SK-N-DZ (cell line): Measurements from ENCODE around the gene FRMD4B.

ENCODE experiments used
- DNase-seq: peaks from one replicate; pipeline ENCODE4 v3.0.0-alpha.2; 2015; ENCODE audit warnings: low spot score

Gene FRMD4B

DNA sequence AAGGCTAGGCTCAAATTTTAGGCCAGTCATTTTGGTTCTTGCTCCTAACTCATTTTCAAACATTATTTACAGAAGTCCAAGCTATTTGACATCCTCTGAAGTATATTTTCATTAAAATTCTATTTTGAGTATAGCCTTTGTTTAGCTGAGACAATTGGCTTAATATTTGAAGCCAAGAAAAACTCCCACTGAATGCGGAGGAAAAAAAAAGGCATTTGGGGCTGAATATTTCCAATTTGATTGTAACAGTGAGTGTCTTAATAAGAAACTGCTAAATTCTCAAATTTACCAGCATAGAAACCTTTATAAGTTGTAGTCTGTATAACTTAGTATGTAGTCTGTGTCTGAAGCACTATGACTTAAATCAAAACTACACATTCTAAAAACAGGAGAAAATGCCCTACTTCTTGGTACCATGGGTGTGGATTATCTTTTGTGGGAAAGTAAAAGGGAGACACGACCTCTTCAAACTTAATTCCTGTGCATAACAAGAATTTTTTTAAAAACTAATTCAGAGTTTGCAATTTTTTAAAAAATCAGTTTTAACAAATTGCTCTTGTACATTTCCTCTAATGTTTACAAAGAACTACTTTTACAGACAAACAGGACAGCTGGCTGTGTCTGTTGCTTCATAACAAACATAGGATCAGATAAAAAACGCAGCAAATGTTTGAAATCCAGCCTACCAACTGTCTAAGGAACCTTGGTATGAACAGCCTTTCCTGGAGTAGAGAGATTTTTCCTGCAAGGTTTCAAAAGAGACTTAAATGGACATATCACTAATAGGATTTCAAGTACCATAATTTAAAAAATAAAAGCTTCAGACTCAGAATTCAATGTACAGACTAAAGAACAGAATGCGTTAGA, 210.8 kb downstream of the FRMD4B start:
- no peak for DNase-seq

DNA sequence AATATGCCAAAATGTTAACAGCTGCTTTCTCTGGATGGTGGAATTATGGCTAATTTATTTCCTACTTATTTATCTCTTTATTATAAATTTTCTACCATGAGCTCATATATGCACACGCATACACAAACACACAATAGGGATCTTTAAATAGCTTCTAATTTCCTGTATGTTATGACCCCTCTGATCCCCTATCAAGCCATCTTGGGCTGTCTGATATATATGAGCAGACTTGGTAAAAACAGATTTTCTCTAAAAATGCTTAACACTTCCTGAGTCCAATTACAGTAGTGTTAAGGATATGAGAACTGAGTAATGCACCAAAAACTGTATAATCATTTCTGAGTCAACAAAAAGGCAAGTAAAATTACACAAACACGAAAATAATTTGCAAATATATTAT, 211.4 kb downstream of the FRMD4B start:
- no peak for DNase-seq

DNA sequence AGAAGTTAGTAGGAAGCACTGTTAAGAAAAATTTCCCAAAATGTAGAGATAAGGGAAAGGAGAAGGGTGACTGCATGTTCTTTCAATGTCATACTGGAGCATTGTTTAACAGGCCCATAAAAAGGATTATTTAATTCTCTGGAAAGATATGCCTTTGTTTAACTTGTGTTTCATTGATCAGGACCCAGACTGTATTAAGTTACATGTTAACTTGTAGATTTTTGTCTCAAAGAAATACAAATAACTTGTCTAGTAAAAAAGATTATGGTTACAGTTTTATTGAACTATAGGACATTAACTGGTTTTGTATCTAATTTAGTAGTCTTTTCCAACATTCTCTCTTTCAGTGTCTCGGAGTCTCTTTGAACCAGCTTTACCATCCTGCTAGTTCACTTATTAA, 213.8 kb downstream of the FRMD4B start:
- no peak for DNase-seq

DNA sequence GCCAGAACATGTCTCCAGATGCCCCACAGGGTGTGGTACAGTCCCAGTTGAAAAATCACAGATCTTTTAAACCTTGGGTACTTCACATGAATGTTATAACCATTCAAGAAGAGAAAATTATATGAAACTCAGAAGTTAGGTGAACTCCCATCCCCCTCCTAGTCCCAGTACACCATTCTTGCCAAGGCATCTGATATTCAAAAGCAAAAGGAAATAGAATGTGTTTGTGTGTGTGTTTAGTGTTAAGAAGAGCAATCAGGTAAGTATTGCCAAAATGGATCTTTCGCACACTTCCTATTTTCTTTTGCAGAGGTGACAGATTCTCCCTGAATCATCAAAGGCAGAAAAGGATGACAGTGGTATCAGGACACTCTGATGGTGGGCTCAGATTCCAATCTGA, 219.4 kb downstream of the FRMD4B start:
- no peak for DNase-seq

DNA sequence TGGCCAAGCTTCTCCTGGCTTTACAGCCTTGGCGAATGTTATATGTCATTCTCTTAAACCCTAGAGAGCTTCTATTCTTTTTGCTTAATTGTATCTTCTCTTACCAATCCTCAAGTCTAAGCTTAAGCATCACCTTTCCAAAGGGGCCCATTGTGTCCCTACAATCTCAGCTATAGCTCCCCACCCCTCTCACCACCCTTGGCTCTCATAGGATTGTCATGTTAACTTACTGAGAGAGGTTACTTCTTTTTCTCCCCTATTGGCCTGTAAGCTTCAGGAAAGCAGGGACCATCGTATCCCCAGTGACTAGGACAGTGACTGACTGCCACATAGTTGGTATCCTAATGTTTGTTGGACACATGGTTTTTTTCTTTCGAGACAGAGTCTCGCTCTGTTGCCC, 220.1 kb downstream of the FRMD4B start:
- DNase-seq, result no peak

DNA sequence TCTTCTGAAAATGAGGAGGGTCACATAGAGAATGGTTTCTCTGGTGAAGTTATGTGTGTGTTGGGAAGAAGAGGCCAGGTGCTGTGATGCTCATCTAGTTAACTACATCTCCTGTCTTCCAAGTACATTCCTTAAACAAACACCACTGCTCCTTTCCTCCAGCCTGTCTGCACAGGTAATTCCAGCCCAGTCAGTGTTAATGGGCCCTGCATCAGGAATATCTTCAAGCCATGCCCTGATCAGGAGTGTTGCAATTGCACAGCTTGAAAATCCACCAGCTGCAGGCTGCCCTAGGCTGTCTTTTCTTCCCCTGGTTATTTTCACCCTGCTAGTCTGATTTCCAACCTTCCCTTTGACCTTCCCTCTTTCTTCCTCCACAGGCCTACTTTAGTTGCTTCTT, 221.6 kb downstream of the FRMD4B start:
- no peak for DNase-seq

DNA sequence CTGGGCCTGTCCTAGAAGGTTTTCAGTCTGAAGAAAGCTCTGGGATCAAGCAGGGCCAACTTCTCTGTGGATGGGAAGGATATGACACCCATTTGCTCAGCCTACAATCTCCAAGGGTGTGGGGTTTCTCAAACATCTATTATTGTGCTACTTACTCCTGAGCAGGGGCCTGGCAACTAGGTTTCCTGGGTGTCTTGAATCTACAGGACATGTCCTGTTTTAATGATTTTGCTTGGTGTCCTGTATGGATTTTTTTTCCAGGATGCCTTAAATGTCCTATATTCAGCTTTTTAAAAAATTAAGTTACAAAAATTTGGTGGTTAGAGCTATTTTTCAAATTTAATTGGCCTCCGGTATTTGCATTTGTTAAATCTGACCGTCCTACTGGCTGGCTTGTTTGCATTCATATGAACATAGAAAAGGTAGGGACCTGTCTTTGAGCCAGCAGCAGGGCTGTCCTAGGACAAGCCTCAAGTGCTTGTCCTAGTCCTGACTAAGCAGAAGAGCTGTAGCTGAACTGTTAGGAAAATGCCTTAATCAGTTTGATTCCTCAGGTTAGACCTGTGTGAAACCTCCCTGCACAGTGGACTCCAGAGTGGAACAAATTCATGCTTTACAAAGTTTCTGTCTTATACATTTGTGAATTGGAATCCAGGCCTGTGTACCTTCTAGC, 223.4 kb downstream of the FRMD4B start:
- DNase-seq, result no peak

DNA sequence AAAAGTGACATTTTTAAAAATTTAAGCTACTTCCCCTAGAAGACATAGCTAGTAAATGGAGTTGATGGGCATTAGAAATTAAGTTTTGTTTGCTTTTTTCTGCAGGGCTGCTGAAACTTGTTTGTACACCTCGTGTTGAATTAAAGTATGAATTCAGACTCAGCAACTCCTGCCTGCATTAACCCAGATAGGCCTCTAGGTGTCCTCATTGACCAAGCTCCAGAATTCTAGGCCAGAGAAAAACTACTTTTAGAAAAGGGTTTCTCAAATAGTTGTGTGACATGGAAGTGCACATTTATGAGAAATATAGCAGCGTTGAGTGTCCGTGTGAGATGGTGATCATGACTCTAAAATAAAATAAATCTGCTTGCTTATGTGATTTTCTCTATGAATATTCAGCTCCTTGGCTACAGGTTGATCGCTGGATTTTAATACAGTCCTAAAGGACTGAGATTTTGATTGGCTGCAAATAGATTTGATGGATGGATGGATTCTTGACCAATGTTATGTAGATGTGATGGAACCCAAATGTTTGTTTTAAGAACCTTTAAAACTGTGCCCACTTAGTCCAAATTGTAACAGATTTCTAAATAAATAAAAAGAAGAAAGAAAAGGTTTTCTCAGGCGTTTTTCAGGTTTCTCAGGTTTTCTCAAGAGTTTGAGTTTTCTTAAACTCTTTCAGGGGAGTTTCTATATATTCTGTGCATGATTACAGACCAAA, 224.1 kb downstream of the FRMD4B start:
- peak; percentile 48 for DNase-seq

DNA sequence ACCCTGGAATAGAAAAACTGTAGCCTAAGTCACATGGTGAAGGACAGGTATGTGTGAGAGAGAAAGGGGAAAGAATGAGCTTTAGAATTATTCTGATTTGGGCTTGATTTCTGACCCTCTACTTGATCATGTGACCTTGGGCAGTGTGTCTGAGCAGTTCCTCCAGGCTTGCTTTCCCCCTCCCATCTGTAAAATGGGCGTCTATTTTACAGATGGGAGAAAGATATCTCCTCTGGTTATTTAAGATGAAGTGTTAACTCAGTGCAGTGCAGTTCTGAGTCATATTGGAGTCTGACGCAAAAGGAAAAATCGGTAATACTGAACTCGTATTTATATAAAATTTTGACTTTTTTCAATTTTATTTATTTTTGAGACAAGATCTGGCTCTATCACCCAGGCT, 225.4 kb downstream of the FRMD4B start:
- DNase-seq, result no peak

DNA sequence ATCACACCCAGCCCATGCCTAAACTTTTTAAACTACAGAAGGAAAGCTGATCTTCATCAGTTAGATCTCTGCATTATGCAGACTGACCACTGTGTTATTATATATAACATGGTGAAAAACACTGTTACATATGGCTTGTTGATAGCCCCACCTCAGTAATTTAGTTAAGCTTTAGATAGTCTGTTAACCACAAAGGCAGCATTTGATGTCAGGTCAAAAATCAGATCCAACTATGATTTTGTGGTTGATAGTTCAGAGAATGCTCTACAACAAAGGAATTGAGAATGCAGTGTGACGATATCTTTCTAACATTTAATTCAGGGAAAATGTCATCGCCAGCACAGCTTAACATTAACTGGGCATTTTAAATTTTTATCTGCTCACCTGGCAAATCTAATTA, 225.8 kb downstream of the FRMD4B start:
- DNase-seq, result no peak

DNA sequence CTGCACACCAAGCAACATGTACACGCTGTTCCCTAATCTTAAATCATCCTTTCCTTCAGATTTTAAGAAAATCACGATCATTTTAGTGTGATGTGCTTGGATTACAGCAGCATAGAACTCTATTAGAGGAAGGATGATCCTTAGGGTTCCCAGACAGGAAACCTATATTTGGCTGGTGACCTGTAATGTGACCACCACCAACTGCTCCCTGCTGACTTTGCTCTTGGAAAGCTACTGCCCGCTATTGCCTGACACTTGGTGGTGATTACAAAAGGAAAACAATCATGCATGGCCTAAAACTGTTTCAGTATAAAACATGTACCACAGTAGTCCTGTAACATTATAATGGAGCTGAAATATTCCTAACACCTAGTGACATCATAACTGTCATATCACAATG, 236.3 kb downstream of the FRMD4B start:
- DNase-seq, result no peak

DNA sequence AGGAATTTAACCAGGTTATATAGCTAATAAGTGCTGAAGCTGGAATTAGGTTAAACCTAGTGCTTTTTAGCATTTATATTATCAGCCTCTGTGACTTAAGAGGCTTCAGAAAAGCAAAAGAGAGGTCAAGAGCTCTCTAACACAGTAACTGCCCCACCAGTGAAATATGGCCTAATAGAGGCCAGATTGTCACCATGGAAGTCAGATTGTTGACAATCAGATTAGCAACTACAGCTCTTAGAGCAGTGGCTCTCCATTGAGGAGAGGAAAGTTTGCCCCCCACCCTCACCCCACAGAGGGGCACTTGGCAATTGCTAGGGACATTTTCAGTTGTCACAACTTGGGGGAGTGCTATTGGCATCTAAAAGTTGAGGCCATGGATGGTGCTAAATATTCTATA, 240.2 kb downstream of the FRMD4B start:
- no peak for DNase-seq

GRCh38 chr3:69144631-69145245, 241.2 kb downstream of the FRMD4B start:
- DNase-seq, result peak; percentile 25

- peak; percentile 58 for DNase-seq
Observed at GRCh38 chr3:69143612-69144011, 242.3 kb downstream of the FRMD4B start.

GRCh38 chr3:69142797-69143454, 243.0 kb downstream of the FRMD4B start:
- DNase-seq, result no peak

DNA sequence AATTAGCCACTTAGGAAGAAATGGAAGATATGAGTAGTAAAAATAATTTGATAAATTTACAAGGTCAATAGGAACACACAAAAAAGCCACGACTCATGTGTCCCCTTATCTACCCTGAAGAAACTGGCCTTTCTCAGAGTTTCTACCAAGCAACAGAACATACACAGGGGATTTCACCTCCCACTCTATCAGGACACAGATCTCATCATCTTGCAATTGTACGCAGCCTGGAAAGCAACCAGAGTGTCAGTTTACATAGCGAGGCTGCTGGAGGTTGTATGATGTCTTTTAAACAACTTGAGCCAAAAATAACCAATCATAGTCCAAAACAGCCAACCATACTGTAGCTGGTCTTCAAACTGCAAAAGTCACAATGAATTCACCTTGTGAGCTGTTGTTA, 243.8 kb downstream of the FRMD4B start:
- DNase-seq, result peak; percentile 53

GRCh38 chr3:69141313-69141712, 244.6 kb downstream of the FRMD4B start:
- no peak for DNase-seq

DNA sequence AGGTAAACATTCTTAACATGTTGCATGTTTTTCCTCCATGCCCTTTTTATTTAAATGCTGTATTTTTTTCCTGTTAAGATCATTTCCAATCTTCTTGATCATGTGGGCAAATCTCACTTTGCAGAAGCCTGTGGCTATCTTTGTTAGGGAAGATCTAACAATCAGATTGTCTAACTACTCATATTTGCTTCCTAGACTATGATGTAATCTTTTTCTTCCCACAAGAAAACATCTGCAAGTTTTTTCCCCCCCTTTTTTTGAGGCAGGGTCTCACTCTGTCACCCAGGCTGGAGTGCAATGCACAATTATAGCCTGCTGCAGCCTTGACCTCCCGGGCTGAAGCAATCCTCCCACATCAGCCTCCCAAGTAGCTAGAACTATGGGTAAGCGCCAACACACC, 248.5 kb downstream of the FRMD4B start:
- DNase-seq, result no peak

- DNase-seq, result no peak
Observed at GRCh38 chr3:69137005-69137404, 248.9 kb downstream of the FRMD4B start.

- no peak for DNase-seq
Observed at GRCh38 chr3:69130689-69131088, 255.2 kb downstream of the FRMD4B start.

DNA sequence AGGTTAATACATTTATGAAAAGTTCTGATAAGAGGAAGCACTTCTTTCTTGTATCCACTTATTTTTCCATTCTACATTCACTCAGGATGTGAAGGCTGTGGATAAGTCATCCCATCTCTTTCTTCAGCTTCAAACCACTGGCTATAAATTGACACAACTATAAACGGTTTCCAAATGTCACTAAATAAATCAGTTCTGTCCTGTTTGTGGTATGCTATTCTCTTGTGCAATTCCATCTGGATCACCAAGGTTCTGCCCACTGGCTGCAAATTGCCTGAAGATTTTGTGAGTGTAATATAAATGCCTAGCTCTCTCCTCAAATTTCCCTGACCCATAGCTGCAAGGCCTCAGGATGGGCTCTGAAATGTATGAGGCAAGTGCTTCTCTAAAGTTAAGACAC, 256.4 kb downstream of the FRMD4B start:
- no peak for DNase-seq

- DNase-seq, result no peak
Observed at GRCh38 chr3:69128509-69128908, 257.4 kb downstream of the FRMD4B start.
